ENCODE results near the gene SHC3. TPM values are rescaled to one million over a fixed set of nuclear protein-coding genes. Genes with fewer than 3 reads are reported as not detected.

Gene SHC3
- total RNA-seq, 1 experiment from 2014 or later = 0.27 TPM

GRCh38 chr9:89106224-89106851 lies 72.3 kb downstream of the SHC3 start (continued):
- TF ChIP-seq FOSL1 (IDR thresholded peaks at IDR 0.05; ENCODE audit: low read depth) (no peak), POLR2A (IDR thresholded peaks at IDR 0.05; ENCODE audit: borderline replicate concordance, extremely low read depth, insufficient read depth, insufficient read length) (no peak), ELF1 (IDR thresholded peaks at IDR 0.05; ENCODE audit: borderline replicate concordance, low read depth) (no peak), JUND (IDR thresholded peaks at IDR 0.05) (no peak), ZFX (IDR thresholded peaks at IDR 0.05) (no peak), POLR2AphosphoS5 (IDR thresholded peaks at IDR 0.05; ENCODE audit: low read depth, low read length) (no peak), SRF (IDR thresholded peaks at IDR 0.05; ENCODE audit: low read depth) (no peak)

GRCh38 chr9:89104821-89105220 lies 73.8 kb downstream of the SHC3 start:
- Histone ChIP-seq H3K9me2 (ENCODE audit: insufficient read depth) (no peaks in the 10 kb centered on the region), H3K36me3 (ENCODE audit: control insufficient read depth in 1 of 2, insufficient read depth in 2 of 2, low read length in 2 of 2) (no peaks in the 10 kb centered on the region), H3K4me3 (replicated peaks in 1 of 2; ENCODE audit: low read depth in 1 of 2, low read length in 2 of 2) (no peak overlapping the region), H2AFZ (ENCODE audit: low read depth, low read length, poor library complexity, severe bottlenecking) (no peak overlapping the region), H3K27ac (ENCODE audit: low read depth, low read length) (no peak overlapping the region), H3K27me3 (ENCODE audit: insufficient read depth, low read length) (peaks cover 6% of the 10 kb centered on the region; the same call in 1 of the 2 replicates), H3K4me1 (ENCODE audit: control insufficient read depth in 1 of 2, insufficient read depth in 2 of 2, low read length in 2 of 2) (no peaks in the 10 kb centered on the region), H3K79me2 (ENCODE audit: insufficient read depth, low read length) (no peaks in the 10 kb centered on the region), H4K20me1 (ENCODE audit: insufficient read depth) (no peaks in the 10 kb centered on the region), H3K4me2 (ENCODE audit: low read length) (no peak overlapping the region), H3K9ac (ENCODE audit: low read length) (no peak overlapping the region), H3K9me3 (ENCODE audit: control insufficient read depth in 1 of 2, insufficient read depth in 1 of 2, low read depth in 1 of 2, low read length in 2 of 2) (no peaks in the 10 kb centered on the region)
- no peak for ATAC-seq
- ChIA-PET CTCF (no interaction called here), POLR2A (no interaction called here), RAD21 (ENCODE audit: low non-redundant PET in 1 of 2, low total read pairs in 2 of 2, uncharacterized antibody in 2 of 2, unreplicated experiment in 2 of 2) (no interaction called here)
- intact Hi-C loops (cut with micrococcal nuclease) = no loop called here
- DNase-seq (ENCODE audit: low read depth, low spot score) = no peak
- BruUV-seq (replicated peaks) = no TSS peak
- TF ChIP-seq JUND (IDR thresholded peaks at IDR 0.05) = no peak
- no peak for TF ChIP-seq EGR1 (IDR thresholded peaks at IDR 0.05; ENCODE audit: low read depth)
- TF ChIP-seq SRF (IDR thresholded peaks at IDR 0.05; ENCODE audit: low read depth) = no peak
- TF ChIP-seq CBX3 (IDR thresholded peaks at IDR 0.05; ENCODE audit: low read depth) = no peak

- no peaks in the 10 kb centered on the region for H3K9me3 ChIP-seq (ENCODE audit: control insufficient read depth in 1 of 2, insufficient read depth in 1 of 2, low read depth in 1 of 2, low read length in 2 of 2)
- H2AFZ ChIP-seq (ENCODE audit: low read depth, low read length, poor library complexity, severe bottlenecking) = no peak overlapping the region
- intact Hi-C loops (cut with micrococcal nuclease) = no loop called here
- no peaks in the 10 kb centered on the region for H3K79me2 ChIP-seq (ENCODE audit: insufficient read depth, low read length)
- no peaks in the 10 kb centered on the region for H4K20me1 ChIP-seq (ENCODE audit: insufficient read depth)
- H3K27ac ChIP-seq (ENCODE audit: low read depth, low read length) = no peak overlapping the region
- no peaks in the 10 kb centered on the region for H3K9me2 ChIP-seq (ENCODE audit: insufficient read depth)
- H3K4me1 ChIP-seq (ENCODE audit: control insufficient read depth in 1 of 2, insufficient read depth in 2 of 2, low read length in 2 of 2) = no peaks in the 10 kb centered on the region
- CTCF ChIA-PET = no interaction called here
- RAD21 ChIA-PET (ENCODE audit: low non-redundant PET in 1 of 2, low total read pairs in 2 of 2, uncharacterized antibody in 2 of 2, unreplicated experiment in 2 of 2) = no interaction called here
- no peaks in the 10 kb centered on the region for H3K27me3 ChIP-seq (ENCODE audit: insufficient read depth, low read length)
- no peaks in the 10 kb centered on the region for H3K36me3 ChIP-seq (ENCODE audit: control insufficient read depth in 1 of 2, insufficient read depth in 2 of 2, low read length in 2 of 2)
- no TSS peak for BruUV-seq (replicated peaks)
- no peak for ATAC-seq
- H3K4me2 ChIP-seq (ENCODE audit: low read length) = no peak overlapping the region
- H3K4me3 ChIP-seq (replicated peaks in 1 of 2; ENCODE audit: low read depth in 1 of 2, low read length in 2 of 2) = no peak overlapping the region
- H3K9ac ChIP-seq (ENCODE audit: low read length) = no peak overlapping the region
- no peak for DNase-seq (ENCODE audit: low read depth, low spot score)
- POLR2A ChIA-PET = no interaction called here
- TF ChIP-seq POLR2A (IDR thresholded peaks at IDR 0.05; ENCODE audit: borderline replicate concordance, extremely low read depth, insufficient read depth, insufficient read length) = no peak
- TF ChIP-seq EZH2phosphoT487 (IDR thresholded peaks at IDR 0.05; ENCODE audit: borderline replicate concordance) = no peak
- no peak for TF ChIP-seq CEBPB (IDR thresholded peaks at IDR 0.05; ENCODE audit: low read depth)
- TF ChIP-seq SP1 (IDR thresholded peaks at IDR 0.05; ENCODE audit: low read depth) = no peak
- TF ChIP-seq JUND (IDR thresholded peaks at IDR 0.05) = no peak
- TF ChIP-seq EGR1 (IDR thresholded peaks at IDR 0.05; ENCODE audit: low read depth) = no peak
- no peak for TF ChIP-seq ZFX (IDR thresholded peaks at IDR 0.05)
- no peak for TF ChIP-seq ZBTB33 (IDR thresholded peaks at IDR 0.05; ENCODE audit: extremely low read depth, insufficient replicate concordance, low read length)
- no peak for TF ChIP-seq SRF (IDR thresholded peaks at IDR 0.05; ENCODE audit: low read depth)
- TF ChIP-seq ATF3 (IDR thresholded peaks at IDR 0.05) = no peak
- TF ChIP-seq, protein P1, sequence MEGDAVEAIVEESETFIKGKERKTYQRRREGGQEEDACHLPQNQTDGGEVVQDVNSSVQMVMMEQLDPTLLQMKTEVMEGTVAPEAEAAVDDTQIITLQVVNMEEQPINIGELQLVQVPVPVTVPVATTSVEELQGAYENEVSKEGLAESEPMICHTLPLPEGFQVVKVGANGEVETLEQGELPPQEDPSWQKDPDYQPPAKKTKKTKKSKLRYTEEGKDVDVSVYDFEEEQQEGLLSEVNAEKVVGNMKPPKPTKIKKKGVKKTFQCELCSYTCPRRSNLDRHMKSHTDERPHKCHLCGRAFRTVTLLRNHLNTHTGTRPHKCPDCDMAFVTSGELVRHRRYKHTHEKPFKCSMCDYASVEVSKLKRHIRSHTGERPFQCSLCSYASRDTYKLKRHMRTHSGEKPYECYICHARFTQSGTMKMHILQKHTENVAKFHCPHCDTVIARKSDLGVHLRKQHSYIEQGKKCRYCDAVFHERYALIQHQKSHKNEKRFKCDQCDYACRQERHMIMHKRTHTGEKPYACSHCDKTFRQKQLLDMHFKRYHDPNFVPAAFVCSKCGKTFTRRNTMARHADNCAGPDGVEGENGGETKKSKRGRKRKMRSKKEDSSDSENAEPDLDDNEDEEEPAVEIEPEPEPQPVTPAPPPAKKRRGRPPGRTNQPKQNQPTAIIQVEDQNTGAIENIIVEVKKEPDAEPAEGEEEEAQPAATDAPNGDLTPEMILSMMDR (IDR thresholded peaks at IDR 0.05 in 2 of 3, conservative IDR thresholded peaks at IDR 0.05 in 1 of 3; ENCODE audit: borderline replicate concordance in 1 of 3, insufficient read depth in 1 of 3, low read depth in 2 of 3, low read length in 2 of 3) = no peak
These were observed 81.4 kb downstream of the SHC3 start for GRCh38 chr9:89097219-89097618.

All from HCT116 (cell line).